Measurements from ENCODE around the gene CACNB2. TPM values are rescaled to one million over a fixed set of nuclear protein-coding genes. Genes with fewer than 3 reads are reported as not detected.
A peak's percentile ranks its signal among the peaks of the same experiment; 100 is the strongest.

CACNB2 gene
- polyA plus RNA-seq, 1 experiment: 0.12 TPM

DNA sequence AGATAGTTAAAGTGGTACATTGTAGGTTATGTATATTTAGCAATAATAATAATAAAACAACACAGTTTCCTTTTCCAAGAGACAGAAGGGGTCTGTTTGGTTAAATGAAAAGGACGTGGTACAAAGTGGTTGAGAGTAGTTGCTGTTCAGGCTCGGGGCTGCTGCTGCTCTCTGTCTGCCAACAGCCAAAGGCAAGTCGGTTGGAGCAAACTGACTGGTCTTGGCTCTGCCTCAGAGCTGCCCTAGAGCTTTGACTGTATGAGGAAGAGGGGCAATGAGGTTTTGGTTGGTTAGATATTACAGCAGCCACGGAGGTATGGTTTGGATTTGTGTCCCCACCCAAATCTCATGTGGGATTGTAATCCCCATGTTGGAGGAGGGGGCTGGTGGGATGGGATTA is 95.3 kb downstream of the CACNB2 start:
- no peaks in the 10 kb centered on the region for H3K27me3 ChIP-seq (ENCODE audit: control insufficient read depth, insufficient read depth, low read length)
- POLR2A ChIA-PET: no interaction called here
- TF ChIP-seq, protein P1, sequence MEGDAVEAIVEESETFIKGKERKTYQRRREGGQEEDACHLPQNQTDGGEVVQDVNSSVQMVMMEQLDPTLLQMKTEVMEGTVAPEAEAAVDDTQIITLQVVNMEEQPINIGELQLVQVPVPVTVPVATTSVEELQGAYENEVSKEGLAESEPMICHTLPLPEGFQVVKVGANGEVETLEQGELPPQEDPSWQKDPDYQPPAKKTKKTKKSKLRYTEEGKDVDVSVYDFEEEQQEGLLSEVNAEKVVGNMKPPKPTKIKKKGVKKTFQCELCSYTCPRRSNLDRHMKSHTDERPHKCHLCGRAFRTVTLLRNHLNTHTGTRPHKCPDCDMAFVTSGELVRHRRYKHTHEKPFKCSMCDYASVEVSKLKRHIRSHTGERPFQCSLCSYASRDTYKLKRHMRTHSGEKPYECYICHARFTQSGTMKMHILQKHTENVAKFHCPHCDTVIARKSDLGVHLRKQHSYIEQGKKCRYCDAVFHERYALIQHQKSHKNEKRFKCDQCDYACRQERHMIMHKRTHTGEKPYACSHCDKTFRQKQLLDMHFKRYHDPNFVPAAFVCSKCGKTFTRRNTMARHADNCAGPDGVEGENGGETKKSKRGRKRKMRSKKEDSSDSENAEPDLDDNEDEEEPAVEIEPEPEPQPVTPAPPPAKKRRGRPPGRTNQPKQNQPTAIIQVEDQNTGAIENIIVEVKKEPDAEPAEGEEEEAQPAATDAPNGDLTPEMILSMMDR (IDR thresholded peaks at IDR 0.05; ENCODE audit: insufficient read depth, low read depth, low read length): no peak
- H3K36me3 ChIP-seq (ENCODE audit: control insufficient read depth, insufficient read depth, low read length): no peaks in the 10 kb centered on the region
- no peak for DNase-seq (ENCODE audit: low read depth)
- CTCF ChIA-PET: interaction anchor here (1.2 to 1.3 kb wide), 2 partner anchors 19 to 388 kb away, joined by 3 to 4 read pairs; no protein-coding TSS in a partner anchor
- no peak overlapping the region for H3K4me3 ChIP-seq (ENCODE audit: low read depth, low read length)

DNA sequence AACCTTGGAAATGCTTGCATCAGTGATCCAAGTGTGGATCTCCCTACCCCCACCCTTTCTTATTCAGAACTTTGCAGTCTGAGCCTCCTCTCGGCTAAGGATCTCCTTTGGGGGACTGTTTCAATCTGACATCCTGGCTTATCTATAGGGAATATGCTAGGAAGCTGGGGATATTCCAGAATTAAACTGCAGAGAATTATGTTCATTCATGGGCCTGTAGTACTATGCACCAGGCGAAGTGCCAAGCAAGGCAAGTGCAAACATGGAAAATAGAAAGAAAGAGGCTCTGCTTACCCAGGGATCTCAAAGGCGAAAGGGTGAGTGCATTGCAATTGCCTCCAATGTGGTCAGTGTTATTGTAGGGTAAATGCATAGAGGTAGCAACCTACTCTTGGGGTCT is 96.5 kb downstream of the CACNB2 start:
- Histone ChIP-seq H3K4me3 (ENCODE audit: low read depth, low read length) (no peak overlapping the region), H3K36me3 (ENCODE audit: control insufficient read depth, insufficient read depth, low read length) (no peaks in the 10 kb centered on the region), H3K27me3 (ENCODE audit: control insufficient read depth, insufficient read depth, low read length) (no peaks in the 10 kb centered on the region)
- DNase-seq (ENCODE audit: low read depth): no peak
- POLR2A ChIA-PET: no interaction called here
- CTCF ChIA-PET: interaction anchor here (0.6 to 2.9 kb wide), 3 partner anchors 20 to 124 kb away, joined by 3 to 10 read pairs (median 3); no protein-coding TSS in a partner anchor
- TF ChIP-seq, protein P1 (IDR thresholded peaks at IDR 0.05; ENCODE audit: insufficient read depth, low read depth, low read length): no peak

DNA sequence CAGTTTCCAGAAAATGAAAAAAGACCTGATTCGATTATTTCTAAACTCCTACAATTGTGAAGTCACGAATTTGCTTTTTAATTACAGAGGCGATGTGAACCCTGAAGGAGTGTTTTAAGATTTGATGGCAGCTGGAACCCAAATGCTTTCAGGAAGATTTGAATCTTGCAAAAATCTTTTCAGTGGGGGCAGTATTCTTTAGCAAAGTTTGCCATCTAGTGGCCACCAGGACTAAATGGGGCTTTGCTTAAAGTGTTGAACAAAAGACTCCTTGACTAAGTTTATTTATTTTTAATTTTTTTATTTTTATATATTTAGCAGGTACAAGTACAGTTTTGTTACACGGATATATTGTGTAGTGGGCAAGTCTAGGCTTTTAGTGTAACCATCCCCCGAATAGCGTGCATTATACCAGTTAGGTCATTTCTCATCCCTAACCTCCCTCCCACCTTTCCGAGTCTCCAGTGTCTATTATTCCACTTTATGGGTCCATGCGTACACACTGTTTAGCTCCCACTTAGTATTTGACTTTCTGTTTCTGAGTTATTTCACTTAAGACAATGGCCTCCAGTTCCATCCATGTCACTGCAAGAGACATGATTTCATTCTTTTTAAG is 98.8 kb downstream of the CACNB2 start:
- ChIA-PET POLR2A (no interaction called here), CTCF (interaction anchor here (0.6 to 2.9 kb wide), 11 partner anchors 12 to 622 kb away, joined by 3 to 10 read pairs (median 3); no protein-coding TSS in a partner anchor)
- TF ChIP-seq, protein P1 (IDR thresholded peaks at IDR 0.05; ENCODE audit: insufficient read depth, low read depth, low read length): peak; percentile 76
- no peak for DNase-seq (ENCODE audit: low read depth)
- Histone ChIP-seq H3K27me3 (ENCODE audit: control insufficient read depth, insufficient read depth, low read length) (no peaks in the 10 kb centered on the region), H3K36me3 (ENCODE audit: control insufficient read depth, insufficient read depth, low read length) (no peaks in the 10 kb centered on the region), H3K4me3 (ENCODE audit: low read depth, low read length) (no peak overlapping the region)

DNA sequence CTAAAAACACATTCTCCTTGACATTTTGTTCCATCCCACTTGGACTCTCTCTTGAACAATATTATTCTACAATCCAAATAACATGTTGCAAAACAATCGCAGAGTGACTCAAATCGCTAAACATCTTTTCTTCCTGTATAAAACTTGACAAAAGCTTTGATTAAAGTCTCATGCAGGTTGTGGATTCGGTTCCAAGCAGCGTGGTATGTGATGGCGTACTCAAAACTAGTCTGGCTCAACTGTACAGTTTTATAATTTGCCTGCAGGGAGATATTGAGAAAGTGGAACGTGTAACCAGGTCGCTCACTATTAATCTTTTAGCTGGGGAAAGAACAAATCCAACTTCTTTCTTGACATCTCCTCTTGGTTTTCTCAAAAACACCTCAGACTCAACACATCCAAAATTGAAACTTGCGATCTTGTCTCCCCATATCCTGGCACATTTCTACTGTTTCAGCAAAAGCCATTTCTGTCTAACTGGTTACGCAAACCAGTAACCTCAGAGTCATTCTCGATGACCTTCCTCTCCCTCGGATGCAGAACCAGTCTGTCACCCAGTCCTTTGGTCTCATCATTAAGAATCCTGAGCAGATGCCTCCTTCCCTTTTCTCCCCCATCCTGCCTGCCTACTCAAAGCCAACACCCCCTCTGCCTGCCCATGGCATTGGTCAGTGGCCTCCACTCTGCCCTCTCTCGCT is 100.1 kb downstream of the CACNB2 start:
- POLR2A ChIA-PET: no interaction called here
- H3K27me3 ChIP-seq (ENCODE audit: control insufficient read depth, insufficient read depth, low read length): no peaks in the 10 kb centered on the region
- H3K36me3 ChIP-seq (ENCODE audit: control insufficient read depth, insufficient read depth, low read length): no peaks in the 10 kb centered on the region
- DNase-seq (ENCODE audit: low read depth): no peak
- TF ChIP-seq, protein P1 (IDR thresholded peaks at IDR 0.05; ENCODE audit: insufficient read depth, low read depth, low read length): no peak
- H3K4me3 ChIP-seq (ENCODE audit: low read depth, low read length): no peak overlapping the region
- CTCF ChIA-PET: interaction anchor here (0.5 to 1.0 kb wide), 4 partner anchors 120 to 955 kb away, joined by 3 read pairs; no protein-coding TSS in a partner anchor

DNA sequence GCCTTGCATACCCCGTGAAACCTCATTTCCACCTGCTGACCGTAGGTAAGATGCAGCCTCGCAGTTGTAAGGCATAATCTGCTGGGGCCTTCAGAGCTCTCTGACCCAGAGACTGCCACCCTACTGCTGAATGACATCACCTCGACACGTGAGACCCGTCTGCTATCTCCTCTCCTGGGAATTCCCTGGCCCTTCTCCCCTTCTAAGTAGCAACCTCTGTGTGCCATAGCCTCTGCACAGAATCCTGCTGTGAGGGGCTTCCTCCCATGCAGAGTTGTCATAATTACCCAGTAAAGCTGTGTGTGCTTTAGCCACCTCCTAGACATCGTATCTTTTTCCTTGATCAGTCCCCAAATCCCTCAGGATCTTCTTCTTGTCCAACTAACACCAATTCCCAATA is 106.7 kb downstream of the CACNB2 start:
- no peak overlapping the region for H3K4me3 ChIP-seq (ENCODE audit: low read depth, low read length)
- no peak for DNase-seq (ENCODE audit: low read depth)
- ChIA-PET CTCF (no interaction called here), POLR2A (no interaction called here)
- no peaks in the 10 kb centered on the region; the same call in none of the 2 replicates for H3K27me3 ChIP-seq (ENCODE audit: control insufficient read depth, insufficient read depth, low read length)
- no peaks in the 10 kb centered on the region for H3K36me3 ChIP-seq (ENCODE audit: control insufficient read depth, insufficient read depth, low read length)
- TF ChIP-seq, protein P1 (IDR thresholded peaks at IDR 0.05; ENCODE audit: insufficient read depth, low read depth, low read length): no peak

Data from BJ (cell line).